Astrocyte (in vitro differentiated cells and primary cell): ENCODE data around the gene DCUN1D5. TPM values are rescaled to one million over a fixed set of nuclear protein-coding genes. Genes with fewer than 3 reads are reported as not detected.

Experiments
- DNase-seq: peaks from one replicate; pipeline ENCODE4 v3.0.0-alpha.2; 2010; ENCODE audit warnings: low read depth
- FAIRE-seq: peaks from 2 replicates; lab custom pipeline; 2011; peaks lifted over from hg19 to GRCh38; lab: Jason Lieb, UNC
- H2AFZ ChIP-seq: 2 replicates; pipeline ENCODE4 v1.6.0; 2012; ENCODE audit warnings: low read depth, low read length, inconsistent platforms
- H3K27ac ChIP-seq: 2 replicates; pipeline ENCODE4 v1.5.1; 2011; ENCODE audit warnings: low read depth, low read length, inconsistent platforms
- H3K27me3 ChIP-seq: 2 replicates; pipeline ENCODE4 v1.6.0; 2011; ENCODE audit warnings: low read length, inconsistent platforms; ENCODE audit not compliant: insufficient read depth
- H3K36me3 ChIP-seq: 2 replicates; pipeline ENCODE4 v1.5.1; 2011; ENCODE audit warnings: low read length, inconsistent platforms; ENCODE audit not compliant: insufficient read depth
- H3K4me1 ChIP-seq: 2 replicates; pipeline ENCODE4 v1.5.1; 2011; ENCODE audit warnings: low read length, inconsistent platforms; ENCODE audit not compliant: insufficient read depth
- H3K4me2 ChIP-seq: 2 replicates; pipeline ENCODE4 v1.6.0; 2012; ENCODE audit warnings: low read length, inconsistent platforms
- H3K4me3 ChIP-seq: 2 replicates; pipeline ENCODE4 v1.5.1; 2011; ENCODE audit warnings: low read depth, mild to moderate bottlenecking, low read length, inconsistent platforms; ENCODE audit not compliant: insufficient read depth
- H3K79me2 ChIP-seq: 2 replicates; pipeline ENCODE4 v1.6.0; 2012; ENCODE audit warnings: mild to moderate bottlenecking, low read length, inconsistent platforms; ENCODE audit not compliant: insufficient read depth
- H3K9ac ChIP-seq: 2 replicates; pipeline ENCODE4 v1.6.0; 2012; ENCODE audit warnings: mild to moderate bottlenecking, low read length, inconsistent platforms
- H3K9me3 ChIP-seq: 2 replicates; pipeline ENCODE4 v1.5.1; 2012; ENCODE audit warnings: low read depth, mild to moderate bottlenecking, low read length, inconsistent platforms; ENCODE audit not compliant: insufficient read depth
- H4K20me1 ChIP-seq: 2 replicates; pipeline ENCODE4 v1.6.0; 2012; ENCODE audit warnings: low read length, inconsistent platforms; ENCODE audit not compliant: insufficient read depth
- H3K27ac Mint-ChIP-seq: one replicate; pipeline ENCODE4 v1.8.0; 2021; ENCODE audit warnings: mild to moderate bottlenecking, mixed read lengths; ENCODE audit not compliant: unreplicated experiment
- H3K27me3 Mint-ChIP-seq: one replicate; pipeline ENCODE4 v1.8.0; 2021; ENCODE audit warnings: low read depth, mixed read lengths; ENCODE audit not compliant: unreplicated experiment
- H3K36me3 Mint-ChIP-seq: one replicate; pipeline ENCODE4 v1.8.0; 2021; ENCODE audit warnings: low read depth, mixed read lengths; ENCODE audit not compliant: unreplicated experiment
- H3K4me1 Mint-ChIP-seq: one replicate; pipeline ENCODE4 v1.8.0; 2021; ENCODE audit warnings: low read depth, mixed read lengths; ENCODE audit not compliant: unreplicated experiment
- H3K4me3 Mint-ChIP-seq: one replicate; pipeline ENCODE4 v1.8.0; 2021; ENCODE audit warnings: mild to moderate bottlenecking, moderate library complexity, mixed read lengths; ENCODE audit not compliant: unreplicated experiment
- H3K9me3 Mint-ChIP-seq: one replicate; pipeline ENCODE4 v1.8.0; 2021; ENCODE audit warnings: mild to moderate bottlenecking, mixed read lengths; ENCODE audit not compliant: unreplicated experiment
- EZH2 ChIP-seq: IDR thresholded peaks from 2 replicates; pipeline ENCODE4 v1.6.1; 2012; ENCODE audit warnings: mild to moderate bottlenecking, low read length, inconsistent platforms; ENCODE audit not compliant: insufficient read depth
- total RNA-seq: library from RNA; stranded (reverse); gene quantifications from 2 replicates; pipeline ENCODE4 v1.2.1, GENCODE V29; 2021
- TF ChIP-seq, protein P1 (sequence below): IDR thresholded peaks from 2 replicates; pipeline ENCODE4 v1.5.1; 2011; ENCODE audit warnings: low read depth, mild to moderate bottlenecking, inconsistent platforms, low read length, moderate library complexity; ENCODE audit not compliant: insufficient read depth

Gene DCUN1D5
- total RNA-seq, 1 donor from 2014 or later, result 67.7 TPM

DNA sequence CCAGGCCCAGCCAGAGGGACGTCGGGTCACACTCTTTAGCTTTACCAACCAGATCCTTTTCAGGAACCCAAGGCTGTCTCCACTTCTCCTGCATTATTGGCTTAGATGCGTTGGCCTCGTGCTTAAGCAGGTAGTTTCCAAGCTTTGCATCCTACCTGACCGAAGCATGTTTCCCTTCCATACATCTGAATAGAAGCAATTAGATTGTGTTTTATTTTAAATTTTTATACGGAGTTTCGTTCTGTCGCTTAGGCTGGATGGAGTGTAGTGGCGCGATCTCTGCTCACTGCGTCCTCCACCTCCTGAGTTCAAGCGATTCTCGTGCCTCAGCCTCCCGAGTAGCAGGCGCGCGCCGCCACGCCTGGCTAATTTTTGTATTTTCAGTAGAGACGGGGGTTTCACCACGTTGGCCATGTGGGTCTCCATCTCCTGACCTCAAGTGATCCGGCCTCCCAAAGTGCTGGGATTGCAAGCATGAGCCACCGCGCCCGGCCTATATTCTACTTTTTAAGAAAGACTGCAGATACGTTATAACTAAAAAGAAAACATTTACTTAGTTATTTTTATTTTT is 17.9 kb upstream of the DCUN1D5 start:
- no peaks in the 10 kb centered on the region for H3K9me3 Mint-ChIP-seq
- Histone ChIP-seq H3K9ac (peak overlapping the region; percentile 90), H2AFZ (peak overlapping the region; percentile 97), H3K4me2 (peak overlapping the region; percentile 99), H3K9me3 (no peaks in the 10 kb centered on the region), H3K27me3 (no peaks in the 10 kb centered on the region), H3K36me3 (no peaks in the 10 kb centered on the region), H3K4me3 (peak overlapping the region; percentile 100), H3K27ac (peak overlapping the region; percentile 84), H4K20me1 (no peaks in the 10 kb centered on the region), H3K4me1 (no peaks in the 10 kb centered on the region), H3K79me2 (peaks cover 3% of the 10 kb centered on the region)
- peaks cover 7% of the 10 kb centered on the region for H3K4me1 Mint-ChIP-seq
- peak overlapping the region; percentile 99 for H3K4me3 Mint-ChIP-seq
- peak; percentile 37 for FAIRE-seq
- H3K27me3 Mint-ChIP-seq, result no peaks in the 10 kb centered on the region
- no peak for TF ChIP-seq EZH2
- H3K27ac Mint-ChIP-seq, result peak overlapping the region; percentile 96
- DNase-seq, result no peak
- H3K36me3 Mint-ChIP-seq, result peaks cover 5% of the 10 kb centered on the region

DNA sequence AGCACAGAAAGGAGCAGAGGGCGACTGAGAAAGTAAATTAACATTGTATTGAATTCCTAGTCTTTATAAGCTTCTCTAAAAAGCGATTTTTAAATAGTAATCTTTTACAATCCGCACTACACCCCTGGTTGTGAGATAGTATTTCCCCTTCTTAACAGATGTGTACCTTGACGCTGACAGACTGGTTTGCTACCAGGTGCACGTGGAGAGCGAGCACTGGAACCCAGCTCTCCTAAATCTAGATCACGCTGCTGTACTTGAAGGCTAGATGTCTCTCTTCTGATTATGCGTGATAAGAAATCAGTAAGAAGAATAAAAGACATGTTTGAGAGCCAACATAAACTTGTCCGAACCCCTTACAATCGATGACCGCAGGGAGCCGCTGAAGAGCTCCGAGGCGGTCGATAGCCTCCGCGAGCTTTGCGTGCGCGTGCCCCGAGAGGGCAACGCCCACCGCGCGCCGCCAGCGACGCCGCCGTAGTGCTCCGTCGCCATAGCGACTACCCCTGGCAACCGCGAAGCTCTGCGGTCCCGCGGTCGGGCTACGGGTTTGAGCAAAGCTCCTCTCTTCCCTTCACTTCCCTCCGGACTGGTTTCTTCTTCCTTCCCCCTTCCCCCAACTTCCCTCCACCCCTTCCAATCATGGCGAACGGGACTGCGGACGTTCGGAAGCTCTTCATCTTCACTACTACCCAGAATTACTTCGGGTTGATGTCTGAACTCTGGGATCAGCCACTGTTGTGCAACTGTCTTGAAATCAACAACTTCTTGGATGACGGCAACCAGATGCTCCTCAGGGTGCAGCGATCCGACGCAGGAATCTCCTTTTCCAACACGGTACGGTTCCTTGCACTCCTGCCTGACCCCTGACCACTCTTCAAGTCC is 17.2 kb upstream of the DCUN1D5 start, which contains the start of gene DYNC2H1:
TSS of gene DYNC2H1 (plus strand) at position 494 of the 885 bp plus-strand sequence. CDS start at position 643, 149 bp downstream.
- peak within 1 kb of the TSS; percentile 84 for H3K27ac ChIP-seq
- FAIRE-seq, result peak; percentile 41

DNA sequence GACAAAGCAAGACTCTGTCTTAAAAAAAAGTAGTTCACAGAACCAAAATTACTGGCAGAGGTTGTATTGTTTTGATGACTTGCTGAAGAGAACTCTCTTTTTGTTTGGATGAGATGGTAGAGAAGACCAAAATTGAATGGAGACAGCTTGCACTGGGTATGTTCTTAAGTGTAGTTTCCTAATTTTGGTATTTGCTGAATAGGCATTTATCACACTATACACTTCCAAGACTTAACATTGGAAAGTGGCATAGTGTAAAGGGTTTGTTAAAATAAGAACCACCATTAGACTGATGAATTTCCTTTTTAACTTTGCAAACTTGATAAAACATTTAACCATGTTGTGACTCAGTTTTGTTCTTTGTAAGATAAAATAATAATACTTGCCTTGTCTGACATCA is 5.3 kb upstream of the DCUN1D5 start:
- H3K27me3 Mint-ChIP-seq, result peaks cover 3% of the 10 kb centered on the region
- H3K4me3 Mint-ChIP-seq, result no peak overlapping the region
- H3K4me1 Mint-ChIP-seq, result no peaks in the 10 kb centered on the region
- FAIRE-seq, result no peak
- H3K27ac Mint-ChIP-seq, result no peak overlapping the region
- Histone ChIP-seq H3K4me2 (no peak overlapping the region), H2AFZ (no peak overlapping the region), H3K9me3 (no peaks in the 10 kb centered on the region), H3K4me3 (no peak overlapping the region), H3K27me3 (peaks cover 13% of the 10 kb centered on the region), H3K9ac (no peak overlapping the region), H3K27ac (no peak overlapping the region), H3K79me2 (no peaks in the 10 kb centered on the region), H3K4me1 (peaks cover 4% of the 10 kb centered on the region), H4K20me1 (no peaks in the 10 kb centered on the region), H3K36me3 (no peaks in the 10 kb centered on the region)
- no peaks in the 10 kb centered on the region for H3K9me3 Mint-ChIP-seq
- TF ChIP-seq, protein P1, sequence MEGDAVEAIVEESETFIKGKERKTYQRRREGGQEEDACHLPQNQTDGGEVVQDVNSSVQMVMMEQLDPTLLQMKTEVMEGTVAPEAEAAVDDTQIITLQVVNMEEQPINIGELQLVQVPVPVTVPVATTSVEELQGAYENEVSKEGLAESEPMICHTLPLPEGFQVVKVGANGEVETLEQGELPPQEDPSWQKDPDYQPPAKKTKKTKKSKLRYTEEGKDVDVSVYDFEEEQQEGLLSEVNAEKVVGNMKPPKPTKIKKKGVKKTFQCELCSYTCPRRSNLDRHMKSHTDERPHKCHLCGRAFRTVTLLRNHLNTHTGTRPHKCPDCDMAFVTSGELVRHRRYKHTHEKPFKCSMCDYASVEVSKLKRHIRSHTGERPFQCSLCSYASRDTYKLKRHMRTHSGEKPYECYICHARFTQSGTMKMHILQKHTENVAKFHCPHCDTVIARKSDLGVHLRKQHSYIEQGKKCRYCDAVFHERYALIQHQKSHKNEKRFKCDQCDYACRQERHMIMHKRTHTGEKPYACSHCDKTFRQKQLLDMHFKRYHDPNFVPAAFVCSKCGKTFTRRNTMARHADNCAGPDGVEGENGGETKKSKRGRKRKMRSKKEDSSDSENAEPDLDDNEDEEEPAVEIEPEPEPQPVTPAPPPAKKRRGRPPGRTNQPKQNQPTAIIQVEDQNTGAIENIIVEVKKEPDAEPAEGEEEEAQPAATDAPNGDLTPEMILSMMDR, result no peak
- TF ChIP-seq EZH2, result no peak
- H3K36me3 Mint-ChIP-seq, result no peaks in the 10 kb centered on the region
- DNase-seq, result no peak

More for the DNA sequence above, 17.2 kb upstream of the DCUN1D5 start, which contains the start of gene DYNC2H1:
- DNase-seq, result peak; percentile 85
- H3K9me3 Mint-ChIP-seq, result no peaks in the 10 kb centered on the region
- Histone ChIP-seq H3K9me3 (no peaks in the 10 kb centered on the region), H3K4me2 (peak within 1 kb of the TSS; percentile 99), H3K79me2 (peaks cover 3% of the 10 kb centered on the region), H2AFZ (peak within 1 kb of the TSS; percentile 97), H3K9ac (peak within 1 kb of the TSS; percentile 90), H3K36me3 (no peaks in the 10 kb centered on the region), H3K4me3 (peak within 1 kb of the TSS; percentile 100), H4K20me1 (no peaks in the 10 kb centered on the region), H3K4me1 (no peaks in the 10 kb centered on the region), H3K27me3 (no peaks in the 10 kb centered on the region)
- peaks cover 7% of the 10 kb centered on the region for H3K4me1 Mint-ChIP-seq
- TF ChIP-seq, protein P1, result peak; percentile 48
- no peak for TF ChIP-seq EZH2
- no peaks in the 10 kb centered on the region for H3K27me3 Mint-ChIP-seq
- H3K27ac Mint-ChIP-seq, result peak within 1 kb of the TSS; percentile 96
- peak within 1 kb of the TSS; percentile 99 for H3K4me3 Mint-ChIP-seq
- H3K36me3 Mint-ChIP-seq, result peaks cover 3% of the 10 kb centered on the region
